Aortic smooth muscle cell (primary cell): Measurements from ENCODE around the gene GALNT5. TPM values are rescaled to one million over a fixed set of nuclear protein-coding genes. Genes with fewer than 3 reads are reported as not detected.

Source experiments
- total RNA-seq: library from RNA; depleted of rRNA; stranded (reverse); fragments of >200 nt; gene quantifications from 2 replicates; pipeline ENCODE4 v1.2.3, GENCODE V29; 2014

The GALNT5 gene, protein sequence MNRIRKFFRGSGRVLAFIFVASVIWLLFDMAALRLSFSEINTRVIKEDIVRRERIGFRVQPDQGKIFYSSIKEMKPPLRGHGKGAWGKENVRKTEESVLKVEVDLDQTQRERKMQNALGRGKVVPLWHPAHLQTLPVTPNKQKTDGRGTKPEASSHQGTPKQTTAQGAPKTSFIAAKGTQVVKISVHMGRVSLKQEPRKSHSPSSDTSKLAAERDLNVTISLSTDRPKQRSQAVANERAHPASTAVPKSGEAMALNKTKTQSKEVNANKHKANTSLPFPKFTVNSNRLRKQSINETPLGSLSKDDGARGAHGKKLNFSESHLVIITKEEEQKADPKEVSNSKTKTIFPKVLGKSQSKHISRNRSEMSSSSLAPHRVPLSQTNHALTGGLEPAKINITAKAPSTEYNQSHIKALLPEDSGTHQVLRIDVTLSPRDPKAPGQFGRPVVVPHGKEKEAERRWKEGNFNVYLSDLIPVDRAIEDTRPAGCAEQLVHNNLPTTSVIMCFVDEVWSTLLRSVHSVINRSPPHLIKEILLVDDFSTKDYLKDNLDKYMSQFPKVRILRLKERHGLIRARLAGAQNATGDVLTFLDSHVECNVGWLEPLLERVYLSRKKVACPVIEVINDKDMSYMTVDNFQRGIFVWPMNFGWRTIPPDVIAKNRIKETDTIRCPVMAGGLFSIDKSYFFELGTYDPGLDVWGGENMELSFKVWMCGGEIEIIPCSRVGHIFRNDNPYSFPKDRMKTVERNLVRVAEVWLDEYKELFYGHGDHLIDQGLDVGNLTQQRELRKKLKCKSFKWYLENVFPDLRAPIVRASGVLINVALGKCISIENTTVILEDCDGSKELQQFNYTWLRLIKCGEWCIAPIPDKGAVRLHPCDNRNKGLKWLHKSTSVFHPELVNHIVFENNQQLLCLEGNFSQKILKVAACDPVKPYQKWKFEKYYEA
- 28.8 and 64.5 TPM in 2 replicates for total RNA-seq

DNA sequence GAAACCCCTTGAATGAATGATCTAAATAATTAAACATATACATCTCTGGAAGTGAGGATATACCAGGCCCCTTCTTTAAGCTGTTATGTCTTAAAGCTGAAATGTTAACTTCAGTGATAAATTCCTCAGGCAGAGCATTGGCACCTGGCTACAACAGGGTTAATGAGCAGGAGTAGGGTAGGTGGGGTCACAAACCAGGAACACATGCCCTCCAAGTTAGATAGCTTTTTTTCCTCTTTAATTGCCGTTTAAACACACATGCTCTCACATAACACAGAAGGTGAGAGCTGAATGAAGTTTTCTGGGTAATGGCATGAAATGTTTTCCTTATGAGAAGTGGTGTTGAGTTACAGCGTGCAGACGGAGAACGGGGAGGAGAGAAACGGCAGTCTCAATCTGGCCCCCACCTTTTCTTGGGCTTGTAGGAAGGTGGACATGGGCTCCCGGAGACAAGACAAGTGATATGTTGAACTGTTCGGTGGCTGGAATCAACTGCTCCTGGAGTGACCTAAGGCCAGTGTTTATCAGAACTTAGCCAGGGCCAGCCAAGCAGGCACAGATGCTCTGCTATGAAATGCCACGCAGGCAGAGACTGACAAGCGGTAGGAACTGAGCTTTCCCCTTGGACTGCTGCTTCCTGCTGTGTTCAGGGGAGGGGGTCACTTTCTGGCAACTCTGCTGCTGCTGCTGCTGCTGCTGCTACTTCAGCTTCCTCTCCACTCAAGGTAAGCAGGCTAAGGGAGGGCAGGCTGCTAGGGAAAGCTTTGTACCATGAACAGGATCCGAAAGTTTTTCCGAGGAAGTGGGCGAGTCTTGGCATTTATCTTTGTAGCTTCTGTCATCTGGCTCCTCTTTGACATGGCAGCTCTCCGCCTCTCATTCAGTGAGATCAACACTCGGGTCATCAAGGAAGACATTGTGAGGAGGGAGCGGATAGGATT lies at the start of gene GALNT5:
TSS of gene GALNT5 (plus strand) at position 394 of the 941 bp plus-strand sequence. CDS start at position 772, 378 bp downstream.

DNA sequence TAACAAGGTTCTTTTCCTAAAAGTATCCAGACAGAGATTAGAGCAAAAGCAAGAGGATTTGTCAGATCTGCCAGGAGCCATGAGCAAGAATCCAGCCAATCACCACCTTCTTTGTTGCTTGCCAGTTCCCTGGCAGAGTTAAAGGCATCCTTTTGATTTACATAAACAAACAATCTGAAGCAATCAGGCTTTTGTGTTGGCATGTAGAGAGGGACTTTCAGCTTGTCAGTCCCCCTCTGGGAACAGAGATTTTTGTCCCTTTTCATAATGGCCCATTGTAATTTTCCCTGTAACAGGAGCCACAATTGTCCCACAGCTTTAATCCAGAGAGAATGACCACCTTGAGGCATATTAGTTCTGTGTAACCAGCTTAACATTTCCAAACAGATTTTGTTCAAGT lies 68.3 kb downstream of the GALNT5 start, which contains the start of gene ERMN:
TSS of gene ERMN (minus strand) at position 39 of the 400 bp plus-strand sequence. CDS start 182 bp downstream, outside the sequence.

Other genes starting within 250 kb of the GALNT5 start
- gene ERMN, start 68.1 kb downstream of the GALNT5 start, total RNA-seq: under 0.01 TPM in 2 replicates
- 1.7 and 2.4 TPM in 2 replicates for gene CYTIP, start 186.4 kb downstream of the GALNT5 start, total RNA-seq